Astrocyte (in vitro differentiated cells and primary cell): Measurements from ENCODE around the gene PYY.

Source experiments
- EZH2 ChIP-seq: IDR thresholded peaks from 2 replicates; pipeline ENCODE4 v1.6.1; 2012; ENCODE audit warnings: mild to moderate bottlenecking, low read length, inconsistent platforms; ENCODE audit not compliant: insufficient read depth
- TF ChIP-seq, protein P1 (sequence below): IDR thresholded peaks from 2 replicates; pipeline ENCODE4 v1.5.1; 2011; ENCODE audit warnings: low read depth, mild to moderate bottlenecking, inconsistent platforms, low read length, moderate library complexity; ENCODE audit not compliant: insufficient read depth

- TF ChIP-seq, protein P1, sequence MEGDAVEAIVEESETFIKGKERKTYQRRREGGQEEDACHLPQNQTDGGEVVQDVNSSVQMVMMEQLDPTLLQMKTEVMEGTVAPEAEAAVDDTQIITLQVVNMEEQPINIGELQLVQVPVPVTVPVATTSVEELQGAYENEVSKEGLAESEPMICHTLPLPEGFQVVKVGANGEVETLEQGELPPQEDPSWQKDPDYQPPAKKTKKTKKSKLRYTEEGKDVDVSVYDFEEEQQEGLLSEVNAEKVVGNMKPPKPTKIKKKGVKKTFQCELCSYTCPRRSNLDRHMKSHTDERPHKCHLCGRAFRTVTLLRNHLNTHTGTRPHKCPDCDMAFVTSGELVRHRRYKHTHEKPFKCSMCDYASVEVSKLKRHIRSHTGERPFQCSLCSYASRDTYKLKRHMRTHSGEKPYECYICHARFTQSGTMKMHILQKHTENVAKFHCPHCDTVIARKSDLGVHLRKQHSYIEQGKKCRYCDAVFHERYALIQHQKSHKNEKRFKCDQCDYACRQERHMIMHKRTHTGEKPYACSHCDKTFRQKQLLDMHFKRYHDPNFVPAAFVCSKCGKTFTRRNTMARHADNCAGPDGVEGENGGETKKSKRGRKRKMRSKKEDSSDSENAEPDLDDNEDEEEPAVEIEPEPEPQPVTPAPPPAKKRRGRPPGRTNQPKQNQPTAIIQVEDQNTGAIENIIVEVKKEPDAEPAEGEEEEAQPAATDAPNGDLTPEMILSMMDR: no peak
- no peak for TF ChIP-seq EZH2
Observed at GRCh38 chr17:43935926-43936261, 17.8 kb downstream of the PYY start.
